ENCODE data around the gene BRIP1.
"Not testable (repeated sequence)": the region's sequence is repeated elsewhere in the genome, so short reads cannot be mapped to it uniquely, and the experiment has no call there.

The BRIP1 gene

DNA sequence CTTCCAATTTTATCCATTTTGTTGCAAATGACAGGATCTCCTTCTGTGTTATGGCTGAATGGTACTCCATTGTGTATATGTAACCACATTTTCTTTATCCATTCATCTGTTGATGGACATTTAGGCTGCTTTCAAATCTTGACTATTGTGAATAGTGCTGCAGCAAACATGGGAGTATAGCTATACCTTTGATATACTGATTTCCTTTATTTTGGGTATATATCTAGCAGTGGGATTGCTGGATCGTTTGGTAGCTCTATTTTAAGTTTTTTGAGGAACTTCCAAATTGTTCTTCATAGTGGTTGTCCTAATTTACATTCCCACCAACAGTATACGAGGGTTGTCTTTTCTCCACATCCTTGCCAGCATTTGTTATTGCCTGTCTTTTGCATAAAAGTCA is 67.8 kb downstream of the BRIP1 start:
- no peak for DNase-seq

DNA sequence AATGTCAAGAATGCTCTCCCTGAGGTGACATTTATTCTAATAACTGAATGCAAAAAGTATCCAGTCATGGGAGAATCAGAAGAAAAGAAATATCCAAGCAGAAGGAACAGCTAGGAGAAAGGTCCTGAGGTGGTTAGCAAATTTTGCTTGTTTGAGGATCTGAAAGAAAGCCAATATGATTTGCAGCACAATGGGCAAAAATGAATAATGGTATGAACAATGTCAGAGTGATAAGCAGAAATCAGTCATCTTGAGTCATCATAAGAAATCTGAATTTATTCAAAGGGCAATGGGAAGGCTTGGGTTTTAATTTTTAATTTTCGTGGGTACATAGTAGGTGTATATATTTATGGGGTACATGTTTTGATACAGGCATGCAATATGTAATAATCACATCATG is 68.5 kb downstream of the BRIP1 start:
- no peak for DNase-seq

DNA sequence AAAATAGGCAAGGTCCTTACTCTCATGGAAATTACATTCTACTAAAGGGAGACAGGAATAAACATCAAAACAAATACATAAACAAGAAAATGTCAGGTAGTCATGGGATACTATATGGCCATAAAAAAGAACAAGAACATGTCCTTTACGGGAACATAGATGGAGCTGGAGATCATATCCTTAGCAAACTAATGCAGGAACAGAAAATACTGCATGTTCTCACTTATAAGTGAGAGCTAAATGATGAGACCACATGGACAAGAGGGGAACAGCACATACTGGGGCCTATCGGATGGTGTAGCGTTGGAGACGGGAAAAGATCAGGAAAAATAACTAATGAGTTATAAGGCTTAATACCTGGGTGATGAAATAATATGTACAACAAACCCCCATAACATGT is 69.1 kb downstream of the BRIP1 start:
- DNase-seq, result no peak

DNA sequence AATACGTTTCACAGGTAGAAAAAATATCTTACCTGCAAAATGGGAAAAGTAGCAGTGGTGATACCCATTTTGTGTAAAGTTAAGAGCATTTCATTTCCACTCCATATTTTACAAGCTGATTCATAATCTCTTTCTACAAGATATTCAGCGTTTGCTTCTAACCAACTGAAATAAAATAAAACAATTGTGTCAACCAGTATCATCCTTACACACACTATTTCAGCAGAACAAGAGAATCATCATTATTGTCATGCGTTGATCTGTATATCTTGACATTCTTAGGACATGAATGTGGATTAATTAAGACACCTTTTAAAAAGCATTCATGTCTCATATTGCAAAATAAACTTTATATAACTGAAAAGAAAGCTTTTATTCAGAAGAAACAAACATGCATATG is 69.8 kb downstream of the BRIP1 start:
- DNase-seq, result no peak

DNA sequence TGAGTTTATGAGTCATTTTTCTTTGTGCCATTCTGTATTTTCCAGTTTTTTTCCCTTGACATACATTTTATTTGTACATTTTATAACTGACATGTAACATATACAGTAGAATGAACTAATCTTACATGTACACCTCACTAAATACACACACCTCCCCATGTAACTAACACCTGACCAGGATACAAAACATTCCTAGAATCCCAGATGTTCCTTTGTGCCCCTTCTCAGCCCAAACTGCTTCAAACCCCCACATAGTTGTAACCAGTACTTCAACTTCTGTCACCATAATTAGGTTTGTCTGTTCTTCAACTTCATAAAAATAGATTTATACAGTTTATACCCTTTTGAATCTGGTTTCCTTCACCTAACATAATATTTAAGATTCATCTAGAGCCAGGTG is 73.5 kb downstream of the BRIP1 start:
- no peak for DNase-seq

DNA sequence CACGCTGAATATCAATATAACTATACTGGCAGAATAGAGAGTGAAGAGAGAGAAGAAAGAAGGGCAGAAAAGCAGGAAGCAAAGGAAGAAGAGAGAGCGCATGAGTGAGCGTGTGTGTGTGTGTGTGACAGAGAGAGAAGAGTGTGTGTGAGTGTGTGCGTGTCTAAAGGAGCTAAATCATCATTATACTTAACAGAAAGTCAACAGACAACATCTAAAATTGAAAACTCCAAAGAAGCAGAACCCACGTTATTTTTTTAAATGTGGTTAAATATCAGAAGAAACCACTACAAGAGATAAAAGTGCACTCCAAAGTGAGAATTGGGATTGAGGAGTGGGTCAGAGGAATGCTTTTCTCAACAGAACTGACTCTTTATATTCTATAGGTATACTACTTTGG is 77.2 kb downstream of the BRIP1 start:
- DNase-seq, result no peak

DNA sequence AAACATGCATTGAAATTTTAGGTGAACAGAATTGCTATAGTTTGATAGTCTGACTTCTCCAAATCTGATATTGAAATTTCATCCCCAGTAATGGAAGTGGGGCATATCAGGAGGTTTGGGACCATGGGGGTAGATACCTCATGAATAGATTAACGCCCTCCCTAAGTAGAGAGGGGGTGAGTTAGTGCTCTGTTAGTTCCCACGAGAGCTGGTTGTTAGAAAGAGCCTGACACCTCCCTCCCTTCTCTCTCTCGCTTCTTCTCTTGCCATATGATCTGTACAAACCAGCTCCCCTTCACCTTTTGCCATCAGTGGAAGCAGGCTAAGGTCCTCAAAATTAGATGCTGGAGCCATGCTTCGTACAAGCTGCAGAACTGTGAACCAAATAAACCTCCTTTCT is 78.8 kb downstream of the BRIP1 start:
- DNase-seq, result no peak

DNA sequence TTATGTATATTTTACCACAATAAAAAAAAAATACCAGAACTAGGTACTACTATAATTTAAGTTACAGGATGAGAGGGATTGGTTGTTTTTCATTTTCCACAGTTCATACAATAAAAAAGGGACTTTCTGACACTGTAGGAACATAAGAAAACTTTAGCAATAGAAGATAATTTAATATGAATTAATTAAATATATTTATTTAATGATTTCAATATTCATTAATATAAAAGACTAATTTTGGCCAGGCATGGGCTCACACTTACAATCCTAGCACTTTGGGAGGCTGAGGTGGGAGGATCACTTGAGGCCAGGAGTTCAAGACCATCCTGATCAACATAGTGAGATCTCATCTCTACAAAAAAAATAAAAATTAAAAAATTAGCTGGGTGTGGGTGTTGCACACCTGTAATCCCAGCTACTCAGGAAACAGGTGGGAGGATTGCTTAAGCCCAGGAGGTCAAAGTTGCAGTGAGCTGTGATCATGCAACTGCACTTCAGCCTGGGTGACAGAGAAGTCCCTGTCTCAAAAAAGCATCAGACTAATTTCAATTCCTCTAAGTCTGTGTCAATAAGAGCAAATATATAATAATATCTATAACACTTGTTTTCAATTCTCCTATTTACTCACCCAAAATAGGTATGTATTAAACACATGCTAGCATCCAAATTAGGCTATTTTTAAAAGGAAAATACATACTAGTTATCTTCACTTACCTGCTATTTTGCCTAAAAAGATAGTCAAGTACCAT is 79.6 kb downstream of the BRIP1 start:
- DNase-seq, result no peak

DNA sequence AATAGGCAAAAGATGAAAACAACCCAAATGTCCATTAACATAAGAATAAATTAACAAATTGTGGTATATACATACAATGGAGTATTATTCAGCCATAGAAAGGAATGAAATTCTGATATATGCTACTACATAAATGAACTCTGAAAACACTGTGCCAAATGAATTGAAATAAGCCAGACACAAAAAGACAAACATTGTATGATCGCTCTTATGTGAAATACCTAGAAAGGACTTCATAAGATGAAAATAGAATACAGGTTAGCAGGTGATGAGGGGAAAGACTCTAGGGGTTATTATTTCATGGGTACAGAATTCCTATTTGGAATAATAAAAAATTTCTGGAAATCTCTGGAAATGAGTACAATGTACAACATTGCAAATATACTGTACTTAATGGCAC is 80.2 kb downstream of the BRIP1 start:
- DNase-seq, result no peak

DNA sequence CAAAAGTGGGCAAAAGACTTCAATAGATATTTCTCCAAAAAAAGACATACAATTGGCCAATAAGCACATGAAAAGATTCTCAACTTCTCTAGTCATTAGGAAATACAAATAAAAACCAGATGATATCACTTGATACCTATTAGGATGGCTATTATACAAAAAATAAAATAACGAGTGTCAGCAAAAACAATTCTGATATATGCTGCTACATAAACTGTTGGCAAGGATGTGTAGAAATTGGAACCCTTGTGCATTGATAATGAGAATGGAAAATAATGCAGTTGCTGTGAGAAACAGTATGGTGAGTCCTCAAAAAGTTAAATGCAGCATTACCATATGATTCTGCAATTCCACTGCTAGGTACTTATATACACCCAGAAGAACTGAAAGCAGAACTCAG is 80.6 kb downstream of the BRIP1 start:
- no peak for DNase-seq

DNA sequence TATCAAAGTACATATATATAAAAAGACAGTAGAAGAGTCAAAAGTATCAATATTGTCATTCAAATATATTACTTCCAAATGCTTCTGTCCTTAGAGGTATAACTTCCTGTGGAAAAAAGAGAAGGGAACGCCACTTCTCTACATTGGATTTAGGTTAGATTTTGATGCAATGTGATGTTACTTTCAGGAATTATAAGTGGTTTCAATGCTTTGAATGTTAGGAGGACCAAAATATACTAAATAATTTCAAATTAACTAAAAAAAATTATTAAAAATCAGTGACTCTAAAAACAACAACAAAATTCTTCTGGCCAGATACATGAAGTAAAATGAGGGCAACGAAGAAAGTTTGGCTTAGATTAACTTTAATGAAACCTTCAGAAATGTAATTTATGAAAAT is 88.0 kb downstream of the BRIP1 start:
- no peak for DNase-seq

DNA sequence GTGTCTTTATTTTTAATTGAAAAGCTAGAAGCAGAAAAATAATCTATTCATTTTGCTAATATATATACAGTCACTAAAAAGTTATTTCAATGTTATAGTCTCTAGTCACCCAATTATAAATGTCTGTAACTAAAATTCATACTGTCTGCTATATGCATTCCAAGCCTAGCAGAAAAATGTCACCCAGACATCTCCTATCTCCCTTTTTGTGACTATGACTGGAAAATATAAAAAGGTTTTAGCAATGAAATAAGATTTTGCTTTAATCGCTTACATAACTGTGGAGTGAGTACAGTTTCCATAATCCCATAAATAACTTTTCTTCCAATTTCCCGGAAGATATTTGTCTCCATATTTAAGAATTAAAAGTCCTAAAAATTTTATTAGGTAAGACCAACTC is 88.6 kb downstream of the BRIP1 start:
- no peak for DNase-seq

DNA sequence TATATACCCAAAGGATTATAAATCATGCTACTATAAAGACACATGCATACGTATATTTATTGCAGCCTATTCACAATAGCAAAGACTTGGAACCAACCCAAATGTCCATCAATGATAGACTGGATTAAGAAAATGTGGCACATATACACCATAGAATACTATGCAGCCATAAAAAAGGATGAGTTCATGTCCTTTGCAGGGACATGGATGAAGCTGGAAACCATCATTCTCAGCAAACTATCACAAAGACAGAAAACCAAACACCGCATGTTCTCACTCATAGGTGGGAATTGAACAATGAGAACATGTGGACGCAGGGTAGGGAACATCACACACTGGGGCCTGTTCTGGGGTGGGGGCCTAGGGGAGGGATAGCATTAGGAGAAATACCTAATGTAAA is 89.2 kb downstream of the BRIP1 start:
- not testable (repeated sequence) for DNase-seq

DNA sequence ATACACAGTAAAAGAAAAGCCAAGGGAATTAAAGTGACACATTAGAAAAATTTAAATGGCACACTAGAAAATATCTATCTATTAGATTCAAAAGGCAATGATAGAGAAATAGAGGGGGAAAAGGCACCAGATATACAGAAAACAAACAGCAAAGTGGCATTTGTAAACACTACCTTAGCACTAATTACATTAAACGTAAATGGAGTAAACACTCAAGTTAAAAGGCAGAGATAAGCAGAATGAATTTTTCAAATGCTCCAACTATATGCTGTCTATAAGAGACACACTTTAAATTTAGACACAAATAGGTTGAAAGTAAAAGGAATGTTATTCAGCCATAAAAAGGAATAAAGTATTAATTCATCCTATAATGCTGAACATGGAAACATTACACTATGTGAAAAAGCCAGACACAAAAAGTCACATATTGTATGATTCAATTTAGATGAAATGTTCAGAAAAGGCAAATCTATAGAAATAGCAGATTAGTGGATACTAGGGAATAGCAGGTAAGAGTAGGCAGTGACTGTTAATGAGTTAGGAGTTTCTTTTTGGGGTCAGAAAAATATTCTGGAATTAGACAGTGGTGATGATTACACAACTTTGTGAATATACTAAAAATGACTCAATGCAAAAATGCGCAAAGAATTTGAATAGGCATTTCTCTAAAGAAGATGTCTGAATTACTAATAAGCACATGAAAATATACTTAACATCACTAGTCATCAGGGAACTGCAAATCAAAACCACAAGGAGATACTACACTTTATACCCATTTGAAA is 92.4 kb downstream of the BRIP1 start:
- DNase-seq, result no peak

DNA sequence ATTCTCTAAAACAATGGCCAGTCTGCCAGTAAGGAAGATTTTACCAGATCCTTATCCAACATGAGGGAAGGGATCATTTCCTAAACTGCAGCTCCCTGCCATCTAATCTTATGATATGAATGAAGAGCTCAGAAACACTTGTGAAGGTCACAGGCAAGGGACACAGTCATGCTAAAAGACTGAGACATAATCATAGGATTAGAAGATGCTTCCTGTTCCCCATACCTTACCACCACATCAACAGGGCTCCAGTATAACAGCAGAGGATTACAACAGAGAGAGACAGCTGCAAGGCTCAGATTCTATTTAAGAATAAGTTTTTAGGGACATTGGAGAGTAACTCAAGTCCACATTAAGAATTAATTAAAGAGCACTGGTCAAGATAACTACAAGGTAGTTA is 93.3 kb downstream of the BRIP1 start:
- DNase-seq, result no peak

DNA sequence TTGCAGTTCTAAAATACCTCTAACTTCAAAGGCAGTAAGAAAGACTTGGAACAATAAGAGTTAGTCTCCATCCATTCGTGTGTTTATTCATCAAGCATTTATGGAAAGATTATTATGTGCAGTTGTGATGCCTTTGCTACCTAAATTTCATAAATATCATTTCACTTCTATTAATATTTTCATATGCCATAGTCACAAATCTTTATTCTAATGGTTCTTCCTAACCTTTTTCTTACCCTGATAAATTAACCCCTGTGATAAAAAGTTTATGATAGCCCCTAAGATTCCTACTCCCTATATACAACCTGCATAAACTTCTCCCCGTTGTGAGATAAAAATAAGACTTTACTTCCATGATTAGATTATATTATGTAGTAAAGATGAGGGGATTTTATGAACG is 94.9 kb downstream of the BRIP1 start:
- no peak for DNase-seq

DNA sequence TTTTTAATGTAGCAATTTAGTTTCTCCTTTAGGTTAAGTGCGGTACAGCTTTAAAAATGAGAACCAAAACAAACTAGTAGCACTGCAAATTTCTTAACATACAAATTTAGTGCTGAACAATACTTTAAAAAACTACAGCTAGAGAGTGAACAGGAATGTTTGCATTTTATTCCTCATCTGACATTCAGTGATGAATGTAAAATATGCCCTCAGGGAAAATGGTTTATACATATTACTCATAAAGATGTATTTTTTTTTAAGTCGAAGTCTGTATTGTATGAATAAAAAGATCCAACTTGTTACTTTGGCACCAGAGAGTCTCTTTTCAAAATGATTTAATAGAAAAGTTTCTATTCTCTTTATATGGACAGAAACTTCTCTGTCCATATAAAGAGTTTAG is 96.8 kb downstream of the BRIP1 start:
- no peak for DNase-seq

DNA sequence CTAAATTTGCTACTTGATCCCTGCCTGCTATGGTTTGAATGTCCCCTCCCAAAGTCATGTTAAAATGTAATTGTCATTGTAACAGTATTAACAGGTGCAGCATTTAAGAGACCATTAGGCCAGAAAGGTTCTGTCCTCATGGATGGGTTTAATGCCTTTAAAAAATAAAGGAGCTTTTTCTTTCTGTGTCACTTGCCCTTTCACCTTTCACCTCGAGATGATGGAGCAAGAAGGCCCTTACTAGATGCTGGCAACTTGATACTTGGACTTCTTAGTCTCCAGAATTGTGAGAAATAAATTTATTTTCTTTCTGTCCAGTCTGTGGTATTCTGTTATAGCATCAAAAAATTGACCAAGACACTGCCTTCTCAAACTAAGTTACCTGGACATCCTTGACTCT is 98.5 kb downstream of the BRIP1 start:
- DNase-seq, result no peak

DNA sequence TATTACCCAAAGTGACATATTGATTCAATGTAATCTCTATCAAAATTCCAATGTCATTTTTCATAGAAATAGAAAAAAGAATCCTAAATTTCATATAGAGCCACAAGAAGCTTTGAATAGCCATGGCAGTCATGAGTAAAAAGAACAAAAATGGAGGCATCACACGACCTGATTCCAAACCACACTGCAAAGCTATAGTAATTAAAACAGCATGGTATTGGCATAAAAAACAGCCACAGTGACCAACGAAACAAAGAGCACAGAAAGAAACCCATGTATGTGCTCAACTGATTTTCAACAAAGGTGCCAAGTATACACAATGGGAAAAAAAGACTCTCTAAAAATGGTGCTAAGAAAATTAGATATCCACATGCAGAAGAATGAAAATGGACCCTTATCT is 101.5 kb downstream of the BRIP1 start:
- DNase-seq, result no peak

DNA sequence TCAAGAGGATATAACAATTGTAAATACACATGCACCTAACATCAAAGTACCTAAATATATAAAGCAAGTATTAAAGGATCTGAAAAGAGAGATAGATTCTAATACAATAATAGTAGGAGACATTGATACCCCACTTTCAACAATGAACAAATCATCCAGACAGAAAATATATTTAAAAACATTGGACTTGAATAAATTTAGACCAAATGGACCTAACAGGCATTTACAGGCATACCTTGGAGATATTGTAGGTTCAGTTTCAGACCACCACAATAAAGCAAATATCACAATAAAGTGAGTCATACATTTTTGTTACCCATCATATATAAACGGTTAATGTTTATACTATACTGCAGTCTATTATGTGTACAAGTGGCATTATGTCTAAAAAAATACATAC is 104.0 kb downstream of the BRIP1 start:
- DNase-seq, result no peak

DNA sequence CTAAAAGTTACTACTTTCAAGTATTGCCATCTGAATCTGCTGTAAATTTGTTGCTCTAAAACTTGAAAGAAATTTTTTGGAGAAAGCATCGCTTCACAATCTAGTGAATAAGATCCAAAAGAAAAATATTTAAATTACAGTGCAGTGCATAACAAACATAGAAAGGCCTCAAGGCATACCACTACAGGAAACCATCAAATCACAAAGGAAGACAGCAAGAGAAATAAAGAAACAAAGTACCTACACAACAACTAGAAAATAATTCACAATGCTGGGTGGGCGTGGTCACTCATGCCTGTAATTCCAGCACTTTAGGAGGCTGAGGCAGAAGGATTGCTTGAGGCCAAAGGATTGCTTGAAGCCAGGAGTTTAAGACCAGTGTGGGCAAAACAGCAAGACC is 104.9 kb downstream of the BRIP1 start:
- DNase-seq, result no peak

DNA sequence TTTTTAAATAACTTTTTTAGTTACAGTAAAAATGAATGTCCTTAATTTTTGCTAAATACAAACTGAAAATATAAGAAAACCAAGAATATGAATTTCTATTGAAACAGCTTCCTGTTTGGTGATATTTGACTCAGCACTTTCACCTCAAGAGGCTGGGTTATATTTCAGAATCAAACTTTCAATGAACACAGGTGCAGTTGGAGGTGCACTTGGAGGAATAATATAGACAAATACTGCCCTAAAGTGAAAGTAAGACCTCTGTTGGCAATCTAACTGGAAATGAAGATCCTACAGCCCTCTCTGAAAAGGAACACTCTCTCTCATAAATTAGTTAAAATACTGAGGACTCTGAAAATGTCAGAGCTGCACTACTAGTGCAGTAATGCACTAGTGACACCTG is 106.2 kb downstream of the BRIP1 start:
- no peak for DNase-seq

DNA sequence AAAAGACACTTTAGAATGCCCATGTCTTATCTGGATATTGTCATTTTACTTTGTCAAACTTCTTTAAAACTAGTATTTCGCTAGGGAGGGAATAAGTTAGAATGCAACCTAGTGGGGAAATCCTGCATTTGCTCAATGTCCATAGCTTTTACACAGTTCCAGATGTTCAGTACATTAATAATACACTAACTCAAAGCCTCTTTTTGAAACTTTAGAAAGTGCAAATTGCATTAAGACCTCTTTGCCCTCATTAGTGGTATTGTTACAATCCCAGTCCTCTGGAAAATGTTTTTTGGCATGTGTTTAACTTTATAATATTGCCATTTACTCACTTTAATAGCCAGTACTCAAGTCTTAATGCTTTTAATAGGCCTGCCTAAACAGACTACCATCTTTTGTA is 106.8 kb downstream of the BRIP1 start:
- no peak for DNase-seq

DNA sequence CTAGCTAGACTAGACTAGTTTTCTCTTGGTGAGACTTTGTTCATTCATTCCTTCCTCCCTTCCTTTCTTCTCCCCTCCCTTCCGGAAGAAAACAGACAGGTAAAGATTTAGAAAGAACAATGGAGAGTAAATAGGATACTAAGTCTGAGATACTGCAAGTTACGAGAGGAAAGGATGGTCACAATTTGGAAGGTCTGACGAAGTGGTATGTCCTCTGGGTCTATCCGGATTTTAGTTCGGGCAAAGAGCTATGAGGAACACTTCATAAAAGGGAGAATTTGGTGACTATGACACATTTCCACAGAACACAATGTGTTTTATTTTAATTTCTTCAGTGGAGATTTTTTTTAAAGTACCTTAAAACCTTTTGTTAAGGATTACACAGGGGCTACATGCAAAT is 107.7 kb downstream of the BRIP1 start:
- DNase-seq, result no peak

DNA sequence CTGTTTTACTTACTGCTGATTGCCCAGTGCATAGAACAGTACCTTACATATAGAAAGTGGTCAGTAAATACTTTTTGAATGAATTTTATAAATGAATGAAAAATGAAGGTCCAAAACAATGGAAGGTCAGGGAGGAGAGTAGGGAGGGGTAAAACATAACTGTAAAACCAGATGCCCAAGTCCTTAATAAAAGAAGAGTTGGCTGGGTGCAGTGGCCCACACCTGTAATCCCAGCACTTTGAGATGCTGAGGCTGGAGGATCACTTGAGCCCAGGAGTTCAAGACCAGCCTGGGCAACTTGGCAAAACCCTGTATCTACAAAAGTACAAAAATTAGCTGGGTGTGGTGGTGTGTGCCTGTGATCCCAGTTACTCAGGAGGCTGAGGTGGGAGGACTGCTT is 108.2 kb downstream of the BRIP1 start:
- DNase-seq, result no peak

Data from activated effector memory CD4-positive, alpha-beta T cell treated with Interleukin-2 at 50 U/mL for 16 hours (primary cell).